HCT116 (cell line): ENCODE measurements around the gene IGLL1. TPM values are rescaled to one million over a fixed set of nuclear protein-coding genes. Genes with fewer than 3 reads are reported as not detected.

Experiments
- ATAC-seq: fragments of 200-7000 bp; cut with Tn5 transposase; 2 replicates; pipeline ENCODE4 v1.9.1; 2020; ENCODE audit warnings: mild to moderate bottlenecking, moderate library complexity
- BruUV-seq: library from RNA; stranded (reverse); fragments of 400-500 nt; replicated peaks from 2 replicates; lab custom pipeline; 2021; lab: Mats Ljungman, UMichigan
- CTCF ChIA-PET: fragments of 300-600 bp; sonication (Branson Sonifier 250); formaldehyde crosslinking; loops from one replicate; lab custom pipeline; 2021; ENCODE audit warnings: antibody characterized with exemption; lab: Charles Lee
- POLR2A ChIA-PET: fragments of 300-600, 350-600 bp; sonication (Branson Sonifier 250); formaldehyde crosslinking; loops from one replicate; lab custom pipeline; 2021; ENCODE audit warnings: antibody characterized with exemption; lab: Charles Lee
- RAD21 ChIA-PET, 2 experiments: fragments of 300-600 bp; sonication (Branson Sonifier 250); formaldehyde crosslinking; loops; one replicate each; lab custom pipeline; 2023; ENCODE audit warnings: low total read pairs in 2 of 2; ENCODE audit not compliant: uncharacterized antibody in 2 of 2, unreplicated experiment in 2 of 2, low non-redundant PET in 1 of 2; lab: Charles Lee
- DNase-seq: peaks from one replicate; pipeline ENCODE4 v3.0.0-alpha.2; 2010; ENCODE audit warnings: low read depth, low spot score
- H2AFZ ChIP-seq: fragments of 200-600 bp; shearing (Covaris generic), sonication (generic); 2 replicates; pipeline ENCODE4 v1.6.1; 2017; ENCODE audit warnings: low read depth, mixed run types, mixed read lengths, antibody characterized with exemption, low read length; ENCODE audit not compliant: poor library complexity, severe bottlenecking
- H3K27ac ChIP-seq: 2 replicates; pipeline ENCODE4 v1.5.1; 2012; ENCODE audit warnings: low read depth, low read length
- H3K27me3 ChIP-seq: fragments of 200-600 bp; sonication (generic); 2 replicates; pipeline ENCODE4 v1.6.1; 2016; ENCODE audit warnings: mixed run types, low read length, mixed read lengths; ENCODE audit not compliant: insufficient read depth
- H3K36me3 ChIP-seq, 2 experiments: fragments of 200-500 bp in 1 of 2; fragments of 200-600 bp in 1 of 2; sonication (Bioruptor generic) in 1 of 2; sonication (generic) in 1 of 2; 2 replicates each; pipeline versions ENCODE4 v1.5.1 to v1.6.1; 2014 to 2016; ENCODE audit warnings: low read length in 2 of 2, inconsistent platforms in 1 of 2, mixed read lengths in 1 of 2, mixed run types in 1 of 2; ENCODE audit not compliant: insufficient read depth in 2 of 2, control insufficient read depth in 1 of 2
- H3K4me1 ChIP-seq, 2 experiments: fragments of 200-600 bp in 1 of 2; sonication (generic) in 1 of 2; 2 replicates each; pipeline versions ENCODE4 v1.5.1 to v1.6.1; 2012 to 2017; ENCODE audit warnings: low read length in 2 of 2, inconsistent platforms in 1 of 2, mild to moderate bottlenecking in 1 of 2, mixed read lengths in 1 of 2, mixed run types in 1 of 2, moderate library complexity in 1 of 2; ENCODE audit not compliant: insufficient read depth in 2 of 2, control insufficient read depth in 1 of 2
- H3K4me2 ChIP-seq: fragments of 200-600 bp; sonication (generic); 2 replicates; pipeline ENCODE4 v1.6.1; 2017; ENCODE audit warnings: mixed run types, low read length, mixed read lengths
- H3K4me3 ChIP-seq, 2 experiments: fragments of 200-600 bp in 1 of 2; sonication (generic) in 1 of 2; replicated peaks in 1 of 2; 2 replicates each; pipeline ENCODE4 v1.5.1; 2011 to 2016; ENCODE audit warnings: low read length in 2 of 2, control low read depth in 1 of 2, low read depth in 1 of 2, mild to moderate bottlenecking in 1 of 2, mixed read lengths in 1 of 2, mixed run types in 1 of 2
- H3K79me2 ChIP-seq: fragments of 200-600 bp; sonication (generic); 2 replicates; pipeline ENCODE4 v1.6.1; 2017; ENCODE audit warnings: mild to moderate bottlenecking, mixed run types, low read length, moderate library complexity, mixed read lengths; ENCODE audit not compliant: insufficient read depth
- H3K9ac ChIP-seq: fragments of 200-600 bp; sonication (generic); 2 replicates; pipeline ENCODE4 v1.6.1; 2016; ENCODE audit warnings: low read length, mixed read lengths
- H3K9me2 ChIP-seq: fragments of 200-600 bp; sonication (generic), shearing (Covaris generic); 2 replicates; pipeline ENCODE4 v1.6.1; 2017; ENCODE audit warnings: mixed run types, mild to moderate bottlenecking, moderate library complexity; ENCODE audit not compliant: insufficient read depth
- H3K9me3 ChIP-seq, 2 experiments: fragments of 200-500 bp in 1 of 2; fragments of 200-600 bp in 1 of 2; sonication (Bioruptor generic) in 1 of 2; sonication (generic) in 1 of 2; 2 replicates each; pipeline ENCODE4 v1.6.1; 2014 to 2017; ENCODE audit warnings: low read length in 2 of 2, mixed read lengths in 2 of 2, inconsistent platforms in 1 of 2, low read depth in 1 of 2, mild to moderate bottlenecking in 1 of 2, mixed run types in 1 of 2, moderate library complexity in 1 of 2; ENCODE audit not compliant: control insufficient read depth in 1 of 2, insufficient read depth in 1 of 2
- H4K20me1 ChIP-seq: fragments of 200-600 bp; sonication (generic), shearing (Covaris generic); 2 replicates; pipeline ENCODE4 v1.6.1; 2017; ENCODE audit warnings: mixed run types, mild to moderate bottlenecking, moderate library complexity; ENCODE audit not compliant: insufficient read depth
- CBX3 ChIP-seq: IDR thresholded peaks from 2 replicates; pipeline ENCODE4 v1.6.1; 2012; ENCODE audit warnings: low read depth
- CEBPB ChIP-seq: IDR thresholded peaks from 2 replicates; pipeline ENCODE4 v1.6.1; 2012; ENCODE audit warnings: low read depth
- EZH2phosphoT487 ChIP-seq: fragments of 200-600 bp; IDR thresholded peaks from 2 replicates; pipeline ENCODE4 v1.6.1; 2018; ENCODE audit warnings: antibody characterized with exemption, borderline replicate concordance
- POLR2AphosphoS5 ChIP-seq: IDR thresholded peaks from 2 replicates; pipeline ENCODE4 v1.6.1; 2011; ENCODE audit warnings: mild to moderate bottlenecking, low read depth, low read length, moderate library complexity
- RAD21 ChIP-seq: IDR thresholded peaks from 2 replicates; pipeline ENCODE4 v1.6.1; 2012; ENCODE audit warnings: low read depth, mild to moderate bottlenecking
- SP1 ChIP-seq: IDR thresholded peaks from 2 replicates; pipeline ENCODE4 v1.6.1; 2012; ENCODE audit warnings: low read depth
- YY1 ChIP-seq: IDR thresholded peaks from 2 replicates; pipeline ENCODE4 v1.6.1; 2011; ENCODE audit warnings: low read length, low read depth, moderate library complexity, mild to moderate bottlenecking; ENCODE audit not compliant: insufficient replicate concordance; ENCODE audit errors: extremely low read depth
- ZFX ChIP-seq: fragments of 450-650 bp; IDR thresholded peaks from 2 replicates; pipeline ENCODE4 v1.6.1; 2017
- intact Hi-C: fragments of 100-400 bp; cut with micrococcal nuclease; formaldehyde crosslinking; loops from 2 replicates; pipeline ENCODE4 v1.10.0; 2022
- total RNA-seq: library from RNA; stranded (reverse); gene quantifications from one replicate; pipeline ENCODE4 v1.2.1, GENCODE V29; 2021; ENCODE audit not compliant: unreplicated experiment
- TF ChIP-seq, protein P1 (sequence below): IDR thresholded peaks from 2 replicates; pipeline ENCODE4 v1.6.1; 2011; ENCODE audit warnings: mild to moderate bottlenecking, low read length, moderate library complexity; ENCODE audit not compliant: insufficient replicate concordance; ENCODE audit errors: extremely low read depth

IGLL1 gene
- total RNA-seq, 1 experiment from 2014 or later, result not detected

DNA sequence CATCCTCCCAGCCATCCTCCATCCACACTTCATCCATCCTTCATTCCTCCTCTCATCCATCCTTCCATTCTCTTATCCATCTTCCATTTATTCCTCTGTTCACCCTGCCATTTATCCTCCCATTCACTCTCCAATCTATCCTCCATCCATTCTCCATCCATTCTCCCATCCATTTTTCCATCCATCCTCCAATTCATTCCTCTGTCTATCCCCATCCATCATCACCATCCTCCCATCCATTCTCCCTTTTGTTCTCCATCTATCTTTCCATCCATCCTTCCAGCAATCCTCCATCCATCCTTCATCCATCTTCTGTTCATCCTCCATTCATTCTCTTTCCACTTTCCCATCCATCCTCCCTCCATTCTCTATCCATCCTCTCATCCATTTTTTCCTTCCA is 28.7 kb downstream of the IGLL1 start:
- H3K9me3 ChIP-seq, result no peaks in the 10 kb centered on the region
- no peak overlapping the region for H3K27ac ChIP-seq
- H3K4me3 ChIP-seq, result no peak overlapping the region
- BruUV-seq, result no TSS peak
- no peak for DNase-seq
- no peak overlapping the region for H3K4me2 ChIP-seq
- no peaks in the 10 kb centered on the region for H3K4me1 ChIP-seq
- ChIA-PET RAD21 (no interaction called here), POLR2A (no interaction called here), CTCF (no interaction called here)
- H3K36me3 ChIP-seq, result no peaks in the 10 kb centered on the region
- no peak for ATAC-seq
- TF ChIP-seq CBX3 (no peak), CEBPB (no peak), EZH2phosphoT487 (no peak)
- no peak overlapping the region for H3K9ac ChIP-seq
- no peaks in the 10 kb centered on the region for H3K27me3 ChIP-seq
- intact Hi-C loops, result no loop called here
- H3K79me2 ChIP-seq, result no peaks in the 10 kb centered on the region
- H3K9me2 ChIP-seq, result no peaks in the 10 kb centered on the region
- H2AFZ ChIP-seq, result no peak overlapping the region
- H4K20me1 ChIP-seq, result no peaks in the 10 kb centered on the region

DNA sequence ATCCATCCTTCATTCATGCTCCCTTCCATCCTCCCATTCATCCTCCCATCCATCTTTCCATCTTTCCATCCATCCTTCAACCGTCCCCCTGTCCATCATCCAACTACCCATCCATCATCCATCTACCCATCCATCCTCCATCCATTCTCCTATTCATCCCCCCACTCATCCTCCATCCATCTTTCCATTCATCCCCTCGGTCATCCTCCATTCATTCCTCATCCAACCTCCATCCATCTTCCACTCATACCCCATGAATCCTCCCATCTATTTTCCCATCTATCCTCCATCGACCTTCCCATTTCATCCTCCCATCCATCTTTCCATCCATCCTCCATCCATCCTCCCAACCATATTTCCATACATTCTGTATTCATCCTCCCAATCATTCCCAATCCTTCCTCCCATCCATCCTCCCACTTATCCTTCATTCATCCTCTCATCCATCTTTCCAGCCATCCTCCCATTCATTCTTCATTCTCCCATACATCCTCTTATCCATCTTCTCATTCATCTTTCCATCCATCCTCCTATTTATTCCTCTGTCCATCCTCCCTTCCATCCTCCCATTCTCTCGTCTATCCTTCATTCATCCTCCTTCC is 29.9 kb downstream of the IGLL1 start:
- no TSS peak for BruUV-seq
- DNase-seq, result no peak
- H2AFZ ChIP-seq, result no peak overlapping the region
- ChIA-PET CTCF (no interaction called here), POLR2A (no interaction called here), RAD21 (no interaction called here)
- no peaks in the 10 kb centered on the region for H3K36me3 ChIP-seq
- no peaks in the 10 kb centered on the region for H3K9me3 ChIP-seq
- TF ChIP-seq, protein P1, sequence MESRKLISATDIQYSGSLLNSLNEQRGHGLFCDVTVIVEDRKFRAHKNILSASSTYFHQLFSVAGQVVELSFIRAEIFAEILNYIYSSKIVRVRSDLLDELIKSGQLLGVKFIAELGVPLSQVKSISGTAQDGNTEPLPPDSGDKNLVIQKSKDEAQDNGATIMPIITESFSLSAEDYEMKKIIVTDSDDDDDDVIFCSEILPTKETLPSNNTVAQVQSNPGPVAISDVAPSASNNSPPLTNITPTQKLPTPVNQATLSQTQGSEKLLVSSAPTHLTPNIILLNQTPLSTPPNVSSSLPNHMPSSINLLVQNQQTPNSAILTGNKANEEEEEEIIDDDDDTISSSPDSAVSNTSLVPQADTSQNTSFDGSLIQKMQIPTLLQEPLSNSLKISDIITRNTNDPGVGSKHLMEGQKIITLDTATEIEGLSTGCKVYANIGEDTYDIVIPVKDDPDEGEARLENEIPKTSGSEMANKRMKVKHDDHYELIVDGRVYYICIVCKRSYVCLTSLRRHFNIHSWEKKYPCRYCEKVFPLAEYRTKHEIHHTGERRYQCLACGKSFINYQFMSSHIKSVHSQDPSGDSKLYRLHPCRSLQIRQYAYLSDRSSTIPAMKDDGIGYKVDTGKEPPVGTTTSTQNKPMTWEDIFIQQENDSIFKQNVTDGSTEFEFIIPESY, result no peak
- TF ChIP-seq EZH2phosphoT487, result no peak
- no peak for TF ChIP-seq POLR2AphosphoS5
- TF ChIP-seq SP1, result no peak
- TF ChIP-seq RAD21, result no peak
- TF ChIP-seq ZFX, result no peak
- no peak for TF ChIP-seq YY1
- ATAC-seq, result no peak
- H4K20me1 ChIP-seq, result no peaks in the 10 kb centered on the region
- H3K9me2 ChIP-seq, result no peaks in the 10 kb centered on the region
- H3K9ac ChIP-seq, result no peak overlapping the region
- H3K4me3 ChIP-seq, result no peak overlapping the region
- H3K27me3 ChIP-seq, result no peaks in the 10 kb centered on the region
- H3K79me2 ChIP-seq, result no peaks in the 10 kb centered on the region
- H3K4me1 ChIP-seq, result no peaks in the 10 kb centered on the region
- H3K4me2 ChIP-seq, result no peak overlapping the region
- intact Hi-C loops, result no loop called here
- no peak overlapping the region for H3K27ac ChIP-seq
